GM19025 (cell line): Measurements from ENCODE around the gene LRSAM1.

ENCODE experiments used
- ATAC-seq: cut with Tn5 transposase; IDR thresholded peaks from one replicate; pipeline ENCODE4 v1.9.1; 2021; ENCODE audit warnings: mild to moderate bottlenecking, low read depth, moderate library complexity; ENCODE audit not compliant: unreplicated experiment

The LRSAM1 gene

GRCh38 chr9:127424676-127424999 lies 26.7 kb upstream of the LRSAM1 start:
- ATAC-seq = no peak

- no peak for ATAC-seq
These were observed 24.6 kb upstream of the LRSAM1 start for GRCh38 chr9:127426756-127427155.

- no peak for ATAC-seq
These were observed 23.0 kb upstream of the LRSAM1 start for GRCh38 chr9:127428348-127428747.

- ATAC-seq = no peak
These were observed 20.9 kb upstream of the LRSAM1 start for GRCh38 chr9:127430415-127430814.

GRCh38 chr9:127437497-127438264 lies 13.6 kb upstream of the LRSAM1 start:
- ATAC-seq = no peak

- ATAC-seq = no peak
These were observed 12.9 kb upstream of the LRSAM1 start for GRCh38 chr9:127438394-127438793.

GRCh38 chr9:127444283-127444920 lies 6.9 kb upstream of the LRSAM1 start:
- ATAC-seq = no peak

GRCh38 chr9:127444921-127445850 lies 6.1 kb upstream of the LRSAM1 start:
- ATAC-seq = no peak

- no peak for ATAC-seq
These were observed 5.2 kb upstream of the LRSAM1 start for GRCh38 chr9:127445851-127446712.

- ATAC-seq = no peak
These were observed 4.4 kb upstream of the LRSAM1 start for GRCh38 chr9:127446713-127447415.

- ATAC-seq = no peak
These were observed 3.7 kb upstream of the LRSAM1 start for GRCh38 chr9:127447416-127448111.

GRCh38 chr9:127448112-127448805 lies 3.1 kb upstream of the LRSAM1 start:
- ATAC-seq = no peak

- ATAC-seq = no peak
These were observed 1.9 kb upstream of the LRSAM1 start for GRCh38 chr9:127449332-127449966.

GRCh38 chr9:127450243-127450760 lies 1.0 kb upstream of the LRSAM1 start:
- ATAC-seq = no peak

- ATAC-seq = no peak
These were observed 223 bp downstream of the LRSAM1 start for GRCh38 chr9:127451608-127451857.

- ATAC-seq = no peak
These were observed 747 bp downstream of the LRSAM1 start for GRCh38 chr9:127451858-127452656.

- ATAC-seq = no peak
These were observed 1.4 kb downstream of the LRSAM1 start for GRCh38 chr9:127452691-127453090.
